Vagina (tissue), 2 donors: ENCODE measurements around the gene TARS2.

Experiments used
- POLR2A ChIP-seq, 2 donors: fragments of 450-650 bp; IDR thresholded peaks; one replicate each; pipeline ENCODE4 v1.6.1; 2017; ENCODE audit warnings: antibody characterized with exemption in 2 of 2, mild to moderate bottlenecking in 2 of 2, moderate library complexity in 2 of 2
- POLR2AphosphoS5 ChIP-seq, 2 donors: sonication (generic); formaldehyde crosslinking; IDR thresholded peaks; one replicate each; pipeline ENCODE4 v1.9.0; 2017; ENCODE audit warnings: antibody characterized with exemption in 2 of 2, mild to moderate bottlenecking in 2 of 2, low read depth in 1 of 2; ENCODE audit not compliant: insufficient read depth in 1 of 2
- TF ChIP-seq, protein P1 (sequence below), 3 experiments: fragments of 450-650 bp in 2 of 3; fragments of 200-600 bp in 1 of 3; sonication (generic) in 1 of 3; IDR thresholded peaks; one replicate each; pipeline ENCODE4 v1.5.1; 2017 to 2019; ENCODE audit warnings: antibody characterized with exemption in 3 of 3, mild to moderate bottlenecking in 2 of 3, moderate library complexity in 2 of 3

DNA sequence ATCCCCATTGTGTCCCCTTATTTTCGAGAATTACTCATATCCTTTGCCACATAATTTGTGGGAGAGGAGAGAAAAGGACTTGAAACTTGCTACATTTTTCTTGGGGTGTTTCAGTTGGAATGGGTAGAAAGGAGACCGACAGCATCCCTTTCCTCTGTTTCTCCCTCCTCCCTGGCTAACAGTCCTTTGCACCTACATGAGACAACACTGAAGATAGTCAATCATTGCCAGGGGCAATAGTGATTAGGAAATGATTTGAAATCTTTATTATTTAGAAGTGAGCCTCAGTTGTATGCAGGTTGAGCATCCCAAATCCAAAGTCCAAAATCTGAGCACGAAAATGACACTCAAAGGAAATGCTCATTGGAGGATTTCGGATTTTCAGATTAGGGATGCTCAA, 7.8 kb upstream of the TARS2 start:
- TF ChIP-seq POLR2A (IDR thresholded peaks at IDR 0.05) (no peak), POLR2AphosphoS5 (IDR thresholded peaks at IDR 0.05; ENCODE audit: insufficient read depth in 1 of 2, low read depth in 1 of 2) (no peak)
- TF ChIP-seq, protein P1, sequence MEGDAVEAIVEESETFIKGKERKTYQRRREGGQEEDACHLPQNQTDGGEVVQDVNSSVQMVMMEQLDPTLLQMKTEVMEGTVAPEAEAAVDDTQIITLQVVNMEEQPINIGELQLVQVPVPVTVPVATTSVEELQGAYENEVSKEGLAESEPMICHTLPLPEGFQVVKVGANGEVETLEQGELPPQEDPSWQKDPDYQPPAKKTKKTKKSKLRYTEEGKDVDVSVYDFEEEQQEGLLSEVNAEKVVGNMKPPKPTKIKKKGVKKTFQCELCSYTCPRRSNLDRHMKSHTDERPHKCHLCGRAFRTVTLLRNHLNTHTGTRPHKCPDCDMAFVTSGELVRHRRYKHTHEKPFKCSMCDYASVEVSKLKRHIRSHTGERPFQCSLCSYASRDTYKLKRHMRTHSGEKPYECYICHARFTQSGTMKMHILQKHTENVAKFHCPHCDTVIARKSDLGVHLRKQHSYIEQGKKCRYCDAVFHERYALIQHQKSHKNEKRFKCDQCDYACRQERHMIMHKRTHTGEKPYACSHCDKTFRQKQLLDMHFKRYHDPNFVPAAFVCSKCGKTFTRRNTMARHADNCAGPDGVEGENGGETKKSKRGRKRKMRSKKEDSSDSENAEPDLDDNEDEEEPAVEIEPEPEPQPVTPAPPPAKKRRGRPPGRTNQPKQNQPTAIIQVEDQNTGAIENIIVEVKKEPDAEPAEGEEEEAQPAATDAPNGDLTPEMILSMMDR (IDR thresholded peaks at IDR 0.05), result no peak
